NCI-H187 (cell line): ENCODE measurements around the gene DSCAML1.

Experiments used
- DNase-seq, 2 experiments: peaks; one replicate each; lab custom pipeline; 2025; lab: John Stamatoyannopoulos, UW

Gene DSCAML1

GRCh38 chr11:117693344-117693743 is 103.7 kb downstream of the DSCAML1 start:
- DNase-seq, result no peak

DNA sequence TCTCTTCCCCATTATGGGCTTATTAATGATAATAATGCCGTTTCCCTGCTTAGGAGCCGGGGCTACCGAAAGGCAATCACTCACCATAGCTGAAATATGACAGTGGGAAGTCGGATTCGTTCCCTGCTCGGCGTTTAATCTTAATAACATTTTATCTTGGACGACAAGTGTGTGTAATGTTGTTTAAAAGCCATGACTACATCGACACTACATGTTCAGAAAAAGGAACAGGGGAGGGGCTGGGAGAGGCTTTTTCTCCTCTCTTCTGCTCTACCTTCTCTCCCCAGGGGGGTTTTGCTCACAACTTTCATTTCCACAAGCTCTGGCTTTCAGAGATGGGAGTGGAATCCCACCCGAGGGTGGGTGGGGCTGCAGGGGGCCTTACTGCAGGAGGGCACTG is 105.5 kb downstream of the DSCAML1 start:
- no peak for DNase-seq

DNA sequence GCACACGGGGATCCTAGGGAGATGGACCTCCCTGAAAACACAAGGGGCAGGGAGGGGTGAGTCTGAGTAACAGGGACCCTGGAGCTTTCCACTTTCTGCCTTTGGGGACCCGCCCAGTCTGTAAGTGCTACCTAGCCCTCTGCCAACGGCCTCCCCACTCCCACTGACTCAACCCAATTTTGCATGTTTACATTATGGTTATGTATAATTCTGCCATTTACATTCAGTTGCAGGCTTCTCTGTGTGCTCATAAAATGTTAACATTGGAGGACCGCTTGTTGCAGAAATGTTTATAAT is 105.8 kb downstream of the DSCAML1 start:
- no peak for DNase-seq

DNA sequence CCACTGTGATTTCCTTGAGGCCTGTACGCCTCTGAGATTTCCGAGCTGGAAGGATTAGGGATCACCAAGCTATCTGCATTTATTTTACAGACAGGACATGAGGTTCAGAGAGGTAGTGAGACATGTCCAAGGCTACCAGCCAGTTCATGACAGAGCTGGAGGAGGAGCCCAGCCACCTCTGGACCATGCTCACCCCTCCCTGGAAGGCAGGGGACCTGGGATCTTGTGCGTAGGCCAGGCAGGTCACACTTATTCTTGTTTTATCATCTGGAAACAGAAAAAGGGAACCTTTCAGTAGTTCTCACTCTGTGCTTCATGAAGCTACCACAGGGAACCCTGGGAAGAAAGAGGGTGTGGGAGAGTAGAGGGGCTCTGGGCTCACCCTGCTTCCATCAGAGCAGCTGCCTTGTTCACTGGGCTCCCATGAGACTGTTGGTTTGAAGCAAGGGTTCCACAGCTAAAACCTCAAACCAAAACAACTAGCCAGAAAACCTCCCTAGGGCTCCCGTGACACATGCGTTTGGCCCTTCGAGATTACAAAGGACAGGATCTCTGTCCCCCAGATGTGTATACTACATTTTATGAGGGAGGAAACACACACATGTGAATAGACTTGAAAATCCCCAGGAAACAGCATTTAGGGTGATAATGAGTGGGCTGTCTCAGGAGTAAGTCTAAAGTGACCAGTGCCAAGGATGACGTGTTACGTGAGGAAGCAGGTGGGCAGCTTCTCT is 106.4 kb downstream of the DSCAML1 start:
- no peak for DNase-seq

DNA sequence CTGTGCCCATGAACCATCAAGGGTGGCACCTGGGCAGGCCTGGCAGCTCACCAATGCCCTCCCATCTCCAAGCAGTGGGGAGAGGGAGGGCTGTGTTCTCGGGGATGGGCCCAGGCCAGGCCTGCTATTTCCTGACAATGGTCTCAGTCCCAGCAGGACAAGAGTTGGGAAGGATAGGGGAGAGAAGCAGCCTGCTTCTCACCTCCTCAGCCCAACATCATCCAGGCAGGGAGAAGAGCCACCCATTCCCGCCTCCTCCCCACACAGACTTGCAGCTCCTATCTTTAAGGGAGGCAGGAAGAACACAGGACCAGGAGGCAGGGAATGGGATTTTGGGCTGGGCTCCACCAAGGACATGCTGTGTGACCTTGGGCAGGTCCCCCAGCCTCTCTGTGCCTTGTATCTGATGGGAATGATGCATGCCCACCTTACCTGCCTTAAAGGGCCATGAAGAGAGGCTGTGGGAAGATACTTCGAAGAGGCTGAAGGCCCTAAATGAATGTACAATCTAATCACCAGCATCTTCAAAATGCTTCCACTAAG is 108.7 kb downstream of the DSCAML1 start:
- no peak for DNase-seq

GRCh38 chr11:117687776-117688175 is 109.2 kb downstream of the DSCAML1 start:
- no peak for DNase-seq

DNA sequence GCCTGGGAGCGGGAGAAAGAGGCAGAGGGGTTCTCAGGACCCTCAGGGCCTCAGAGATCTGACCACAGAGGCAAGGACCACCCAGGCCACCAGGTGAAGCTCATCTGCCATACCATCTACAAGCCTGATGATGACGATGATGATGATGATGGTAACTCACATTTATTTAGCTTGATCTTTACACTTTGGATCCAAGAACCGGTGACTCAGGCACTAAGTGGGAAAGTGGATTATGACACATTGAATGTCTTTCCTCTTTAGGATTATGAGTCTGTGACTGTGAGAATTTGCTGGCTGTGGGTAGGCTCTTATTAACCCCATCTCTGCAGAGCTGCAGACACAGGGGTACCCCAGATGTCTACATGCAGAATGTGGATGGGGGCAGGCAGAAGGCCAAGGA is 110.3 kb downstream of the DSCAML1 start:
- no peak for DNase-seq

DNA sequence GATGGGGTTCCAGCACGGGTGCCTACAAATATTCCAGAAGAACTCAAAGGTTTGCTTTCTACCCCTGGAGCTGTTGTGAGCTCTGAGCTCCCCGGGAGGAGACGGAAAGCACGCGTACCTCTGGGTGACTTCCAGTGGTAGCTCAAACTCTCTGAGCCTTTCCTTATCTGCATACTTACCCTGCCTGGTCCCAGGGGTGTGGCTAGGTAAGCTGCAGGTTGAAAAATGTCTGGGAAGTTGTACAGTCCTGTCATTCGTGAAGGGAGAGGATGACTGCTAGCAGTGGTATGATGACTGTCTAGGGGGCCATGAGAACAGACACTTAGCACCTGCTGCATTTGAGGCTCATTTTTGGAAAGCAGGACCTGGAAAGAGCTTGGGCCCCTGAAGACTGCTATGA is 111.5 kb downstream of the DSCAML1 start:
- no peak for DNase-seq

DNA sequence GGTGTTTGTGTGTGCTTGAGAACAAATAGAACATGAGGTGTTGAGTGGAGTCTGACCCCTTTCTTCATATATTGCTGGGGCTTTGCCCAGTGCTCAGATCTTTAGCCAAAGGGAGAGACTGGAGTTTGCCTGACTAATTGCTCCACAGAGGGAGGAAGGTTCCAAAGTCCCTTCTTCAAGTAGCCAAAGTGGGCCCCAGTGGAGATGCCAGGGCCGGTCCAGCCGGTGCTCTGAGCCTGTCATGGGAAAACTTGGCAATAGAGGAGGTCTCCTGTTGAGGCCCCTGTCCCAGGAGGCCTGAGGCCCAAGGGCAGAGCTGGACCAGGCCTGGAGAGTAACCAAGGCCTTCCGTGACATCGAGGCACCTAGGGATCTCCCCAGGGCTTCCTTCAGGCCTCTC is 112.3 kb downstream of the DSCAML1 start:
- no peak for DNase-seq

DNA sequence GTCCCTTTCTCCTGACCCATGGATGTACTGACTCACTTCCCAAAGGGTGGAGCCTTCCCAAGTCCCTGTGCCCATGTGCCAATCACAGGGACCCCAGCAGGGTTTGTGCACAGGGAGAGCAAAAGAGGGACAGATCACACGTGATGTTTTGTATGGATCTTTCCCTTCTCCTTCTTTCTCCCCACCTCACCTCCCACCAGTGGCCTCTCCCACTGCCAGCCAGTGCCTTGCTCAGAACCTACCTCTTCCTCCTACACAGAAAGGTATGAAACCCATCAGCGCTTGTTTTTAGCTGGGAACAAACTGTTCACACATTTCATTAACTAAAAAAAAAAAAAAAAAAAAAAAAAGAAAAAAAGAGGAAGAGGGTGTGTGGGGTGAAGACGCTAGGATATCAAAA is 112.9 kb downstream of the DSCAML1 start:
- DNase-seq, result no peak

DNA sequence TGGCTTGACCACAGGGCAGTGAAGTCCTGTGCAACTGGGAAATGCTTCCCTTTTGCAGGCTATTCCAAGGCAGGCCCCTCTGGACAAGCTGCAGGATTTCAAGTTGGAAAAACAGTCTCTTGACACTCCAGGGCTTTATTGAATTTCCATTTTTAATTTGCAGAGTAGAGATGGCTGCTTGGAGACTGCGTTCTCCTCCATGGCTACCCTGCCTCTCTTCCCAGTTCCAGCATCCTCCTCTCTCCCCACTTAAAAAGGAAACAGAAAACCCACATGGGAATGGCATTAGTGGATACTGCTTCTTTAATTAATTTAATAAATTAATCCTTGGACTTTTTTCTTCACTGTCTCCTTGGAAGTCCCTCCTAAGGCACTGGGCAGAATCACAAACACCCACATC is 115.6 kb downstream of the DSCAML1 start:
- no peak for DNase-seq

- no peak for DNase-seq
These were observed 117.6 kb downstream of the DSCAML1 start for GRCh38 chr11:117679461-117679860.

- DNase-seq, result no peak
These were observed 118.2 kb downstream of the DSCAML1 start for GRCh38 chr11:117678658-117679406.

- no peak for DNase-seq
These were observed 119.2 kb downstream of the DSCAML1 start for GRCh38 chr11:117677729-117678310.

DNA sequence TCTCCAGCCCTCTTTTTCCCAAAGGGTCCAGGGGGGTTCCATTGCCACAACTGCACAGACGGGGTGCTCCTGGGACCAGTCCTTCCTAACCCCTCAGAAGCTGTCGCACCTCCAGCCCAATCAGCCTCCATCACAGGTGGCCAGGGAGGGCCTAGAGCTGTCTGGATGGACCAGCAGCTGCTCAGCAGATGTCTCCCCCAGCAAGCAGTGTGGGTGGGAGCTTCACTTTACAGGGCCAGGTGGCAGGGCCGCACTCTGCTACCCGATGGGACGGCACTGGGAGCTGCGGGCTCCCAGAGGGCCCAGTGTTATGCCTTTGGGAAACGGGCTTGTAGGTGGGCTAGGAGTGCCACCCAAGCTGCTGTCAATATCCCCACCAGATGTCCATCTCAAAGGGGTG is 120.5 kb downstream of the DSCAML1 start:
- DNase-seq, result no peak

GRCh38 chr11:117673602-117674001 is 123.4 kb downstream of the DSCAML1 start:
- DNase-seq, result no peak

DNA sequence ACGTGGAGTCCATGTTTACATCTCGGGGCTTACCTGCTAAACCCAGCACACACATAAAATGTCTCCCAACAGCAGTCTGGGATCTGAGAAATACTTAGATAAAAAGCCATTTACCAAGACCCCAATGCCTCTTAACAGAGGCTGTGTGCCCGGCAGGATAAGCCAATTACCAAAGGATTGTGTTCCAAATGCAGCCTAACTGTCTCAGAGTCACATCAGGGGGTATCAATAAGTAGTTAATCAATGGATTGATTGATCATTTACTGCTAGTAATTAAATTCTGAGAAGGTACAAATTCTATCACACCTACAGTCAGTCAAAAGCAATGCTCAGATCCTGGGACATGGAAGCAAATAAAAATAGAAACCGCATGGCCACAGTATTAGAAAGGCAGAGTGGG is 125.6 kb downstream of the DSCAML1 start:
- no peak for DNase-seq

DNA sequence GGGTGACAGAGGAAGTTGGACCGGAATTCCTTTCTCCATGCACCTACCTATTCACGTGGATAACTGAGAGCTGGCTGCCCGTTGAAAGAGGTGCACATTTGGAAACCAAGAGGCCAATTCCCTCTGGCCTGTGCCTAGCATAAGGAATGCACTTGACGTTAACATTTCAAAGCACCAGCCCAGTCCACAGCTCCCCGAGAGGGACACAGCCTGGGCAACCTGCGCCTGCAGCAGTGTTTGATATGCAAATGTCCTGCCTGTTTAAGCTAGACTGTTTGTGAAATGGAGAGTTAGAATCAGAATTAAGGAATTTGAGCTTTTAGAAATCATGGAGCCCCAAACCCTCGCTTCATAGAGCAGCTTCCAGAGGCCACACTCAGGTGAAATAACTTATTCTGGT is 126.1 kb downstream of the DSCAML1 start:
- no peak for DNase-seq

DNA sequence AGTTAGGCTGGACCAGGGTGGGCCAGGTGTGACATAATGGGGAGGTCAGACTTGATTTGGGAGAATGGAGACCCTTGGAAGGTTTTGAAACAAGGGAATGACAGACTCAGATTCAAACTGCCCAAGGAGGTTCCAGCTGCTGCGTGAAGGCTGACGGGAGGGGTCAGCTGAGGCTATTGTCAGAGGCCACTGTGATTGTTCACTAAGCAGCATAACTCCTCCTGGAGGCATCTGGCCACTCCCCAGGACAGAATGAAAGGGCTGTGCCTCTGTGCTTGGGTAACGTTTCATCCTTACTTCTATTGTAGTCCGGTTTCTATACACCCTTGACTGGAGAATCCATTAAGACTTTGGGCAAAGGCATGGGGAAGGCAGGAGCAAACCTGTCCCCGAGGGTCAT is 126.6 kb downstream of the DSCAML1 start:
- DNase-seq, result no peak

DNA sequence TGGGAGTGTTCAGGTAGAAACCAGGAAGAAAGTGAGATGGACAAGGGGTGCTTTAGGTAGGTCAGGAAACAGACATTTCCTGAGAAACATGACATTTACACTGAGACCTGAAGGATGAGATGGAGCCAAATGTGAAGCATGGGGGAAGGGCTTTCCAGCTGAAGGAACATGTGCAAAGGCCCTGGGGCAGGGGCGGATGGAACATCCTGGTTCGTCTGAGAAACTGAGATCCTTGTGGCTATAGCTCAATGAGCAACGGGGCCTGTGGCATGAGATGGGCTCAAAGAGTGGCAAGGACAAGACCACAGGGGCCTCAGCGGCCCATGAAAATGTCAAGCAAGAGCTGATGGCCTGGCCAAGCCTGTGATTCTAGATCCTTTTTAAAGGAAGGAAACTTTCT is 127.4 kb downstream of the DSCAML1 start:
- no peak for DNase-seq

DNA sequence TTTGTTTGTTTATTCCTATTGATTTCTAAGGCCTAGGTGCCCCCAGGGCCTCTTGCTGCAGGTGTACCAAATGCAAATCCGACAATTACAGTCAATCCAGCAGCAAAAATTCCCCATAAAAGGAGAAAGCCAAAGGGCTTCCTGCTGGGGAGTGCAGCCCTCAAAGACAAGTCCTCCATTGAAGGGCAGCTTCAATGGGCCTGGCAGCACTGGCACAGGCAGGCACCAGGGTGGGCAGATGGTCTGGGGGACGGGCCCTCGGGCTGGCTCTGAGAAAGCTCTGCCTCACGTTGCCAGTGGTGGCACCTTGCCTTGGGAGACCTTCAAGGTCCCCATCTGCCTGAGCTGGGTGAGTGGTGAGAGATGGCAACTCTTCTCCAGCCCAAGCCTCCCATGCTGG is 128.0 kb downstream of the DSCAML1 start:
- DNase-seq, result no peak

DNA sequence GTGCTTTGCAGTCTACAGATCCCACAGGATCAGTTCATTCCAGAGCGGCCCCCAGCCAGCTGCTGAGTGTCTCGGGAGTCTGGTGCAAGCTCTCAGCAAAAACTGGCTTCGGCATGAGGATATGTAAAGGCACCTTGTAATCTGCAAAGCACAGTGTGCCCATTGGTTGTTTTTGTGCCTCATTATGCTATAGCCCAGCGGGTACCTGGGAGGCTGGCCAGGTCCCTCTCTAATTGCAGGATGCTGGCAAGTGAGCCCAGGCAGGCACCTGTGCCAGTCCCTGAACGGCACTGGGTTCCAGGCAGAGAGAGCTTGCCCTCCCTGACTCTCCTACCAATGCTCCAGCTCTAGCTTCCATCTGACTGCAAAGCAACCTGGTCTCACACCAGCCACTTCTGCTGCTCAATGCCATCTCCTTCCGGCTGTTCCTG is 128.7 kb downstream of the DSCAML1 start:
- DNase-seq, result no peak

- no peak for DNase-seq
These were observed 132.1 kb downstream of the DSCAML1 start for GRCh38 chr11:117664897-117665296.
